ENCODE results near the gene NAALADL1. TPM values are rescaled to one million over a fixed set of nuclear protein-coding genes. Genes with fewer than 3 reads are reported as not detected.
A peak's percentile ranks its signal among the peaks of the same experiment; 100 is the strongest.

NAALADL1 gene
- total and polyA plus RNA-seq, 2 of the 4 experiments (the other 2 are of a cell fraction) = 3.8 to 5.8 TPM

DNA sequence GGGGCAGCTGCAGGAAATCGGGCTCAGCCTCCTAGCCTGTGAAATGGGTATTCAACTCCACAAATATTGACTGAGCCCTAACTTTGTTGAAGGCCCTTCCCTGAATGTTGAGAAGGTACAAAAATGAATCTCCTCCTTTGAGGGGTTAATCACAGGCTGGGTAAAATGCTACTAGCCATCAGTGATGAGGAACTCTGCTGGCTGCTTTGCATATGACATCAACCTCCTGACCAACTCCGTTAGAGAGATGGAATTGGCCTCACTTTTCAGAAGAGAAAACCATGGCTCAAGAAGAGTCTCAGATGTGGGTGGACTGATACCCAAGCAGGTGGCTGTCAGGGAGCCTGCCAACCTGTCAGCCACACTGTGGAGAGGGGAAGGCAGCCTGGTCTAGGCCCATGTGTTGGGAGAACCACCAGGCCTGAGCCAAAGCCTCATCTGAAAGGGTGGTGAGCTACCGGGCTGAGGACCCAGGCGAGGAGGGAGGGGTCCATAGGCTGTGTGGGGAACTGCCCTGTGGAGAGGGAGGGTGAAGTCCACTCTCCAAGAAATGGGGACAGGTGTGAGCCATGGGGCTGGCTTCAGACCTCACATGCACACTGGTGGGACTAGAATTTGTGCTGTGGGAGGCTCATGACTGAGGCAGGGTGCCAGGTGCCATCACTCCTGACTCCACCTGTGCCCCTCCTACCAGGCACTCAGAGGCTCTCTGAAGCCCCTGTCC lies 13.7 kb upstream of the NAALADL1 start:
- H4K5ac ChIP-seq (ENCODE audit: low read depth, low read length) = no peak overlapping the region
- no peak for DNase-seq
- no peak overlapping the region for H3K4me2 ChIP-seq (ENCODE audit: low read depth, low read length)
- in situ Hi-C loops (cut with MboI; ENCODE audit: low sequenced_read_pairs) (no loop called here), dilution Hi-C loops (cut with HindIII; ENCODE audit: low sequenced_read_pairs, unreplicated experiment) (no loop called here), intact Hi-C loops (cut with micrococcal nuclease) (no loop called here)
- ChIA-PET POLR2A (ENCODE audit: unreplicated experiment) (no interaction called here), CTCF (no interaction called here)
- no peaks in the 10 kb centered on the region for H3K4me1 ChIP-seq (ENCODE audit: control insufficient read depth, insufficient read depth, low read length)
- no peak overlapping the region for H4K91ac ChIP-seq (ENCODE audit: insufficient read depth, low read depth, low read length)
- BruUV-seq (replicated peaks) = no TSS peak
- H3K9ac ChIP-seq (ENCODE audit: low read depth, low read length) = no peak overlapping the region
- H3K27ac ChIP-seq (ENCODE audit: insufficient read depth, low read length) = no peak overlapping the region
- H2BK20ac ChIP-seq (ENCODE audit: low read depth, low read length) = no peak overlapping the region
- no peaks in the 10 kb centered on the region for H3K9me3 ChIP-seq (ENCODE audit: control insufficient read depth, insufficient read depth, low read length)
- H3K56ac ChIP-seq (ENCODE audit: extremely low read depth, insufficient read depth, low read length) = no peak overlapping the region
- H3K4ac ChIP-seq (ENCODE audit: low read depth, low read length) = no peak overlapping the region
- H3K27me3 ChIP-seq (ENCODE audit: control insufficient read depth, insufficient read depth, low read length) = no peaks in the 10 kb centered on the region
- H3K79me1 ChIP-seq (ENCODE audit: low read depth in 1 of 2, low read length in 2 of 2) = peaks cover 0 to 6% of the 10 kb centered on the region in 2 experiments; a peak in 1 of 4 replicates
- H3K9me1 ChIP-seq (ENCODE audit: insufficient read depth, low read length) = no peaks in the 10 kb centered on the region; the same call in 1 of the 2 replicates
- no peak for ATAC-seq (ENCODE audit: low read depth)
- no peak overlapping the region for H2BK15ac ChIP-seq (ENCODE audit: low read depth, low read length)
- H2BK120ac ChIP-seq (ENCODE audit: low read depth, low read length) = no peak overlapping the region
- H4K20me1 ChIP-seq (ENCODE audit: insufficient read depth, low read length) = no peaks in the 10 kb centered on the region
- no peak overlapping the region for H2AK5ac ChIP-seq (ENCODE audit: low read depth, low read length)
- no peak overlapping the region for H3K18ac ChIP-seq (ENCODE audit: low read depth, low read length)
- no peak overlapping the region for H2AFZ ChIP-seq (replicated peaks; ENCODE audit: low read length, poor library complexity)
- no peaks in the 10 kb centered on the region; the same call in none of the 2 replicates for H3K36me3 ChIP-seq (ENCODE audit: control insufficient read depth, insufficient read depth, low read length)
- no peak overlapping the region for H4K8ac ChIP-seq (ENCODE audit: low read depth in 2 of 2, low read length in 2 of 2)
- H2AK9ac ChIP-seq (replicated peaks; ENCODE audit: low read depth, low read length, poor library complexity) = peak overlapping the region; percentile 42
- WGBS, 2 experiments (ENCODE audit: extremely low coverage in 2 of 2, insufficient read length in 1 of 2) = no CpG with 5 or more reads among the region's 4 CpGs
- H3K4me3 ChIP-seq (ENCODE audit: insufficient read depth, low read depth, low read length) = no peak overlapping the region
- no peak overlapping the region for H2BK5ac ChIP-seq (ENCODE audit: low read depth, low read length, poor library complexity, severe bottlenecking)
- TF ChIP-seq FOS (IDR thresholded peaks at IDR 0.05; ENCODE audit: low read depth, low read length) (no peak), ELK1 (IDR thresholded peaks at IDR 0.05; ENCODE audit: borderline replicate concordance, low read depth, low read length) (no peak), RAD21 (IDR thresholded peaks at IDR 0.05; ENCODE audit: low read length) (no peak), CHD1 (IDR thresholded peaks at IDR 0.05; ENCODE audit: low read depth, low read length) (no peak), MXI1 (IDR thresholded peaks at IDR 0.05; ENCODE audit: borderline replicate concordance, low read depth, low read length) (no peak), CEBPB (IDR thresholded peaks at IDR 0.05; ENCODE audit: low read depth, low read length) (no peak), SMC3 (IDR thresholded peaks at IDR 0.05; ENCODE audit: low read depth, low read length) (no peak), BHLHE40 (IDR thresholded peaks at IDR 0.05; ENCODE audit: low read depth, low read length) (no peak), CTCF (conservative IDR thresholded peaks at IDR 0.05; ENCODE audit: low read depth, low read length) (no peak), MAFK (IDR thresholded peaks at IDR 0.05; ENCODE audit: low read depth, low read length) (no peak), POLR2A (IDR thresholded peaks at IDR 0.05; ENCODE audit: low read depth, low read length) (no peak), NFE2L2 (IDR thresholded peaks at IDR 0.05; ENCODE audit: low read depth, low read length) (no peak), MAZ (IDR thresholded peaks at IDR 0.05; ENCODE audit: borderline replicate concordance, low read depth, low read length) (no peak), RCOR1 (IDR thresholded peaks at IDR 0.05; ENCODE audit: insufficient replicate concordance, low read length) (no peak), RFX5 (IDR thresholded peaks at IDR 0.05; ENCODE audit: low read depth, low read length) (no peak), USF2 (IDR thresholded peaks at IDR 0.05; ENCODE audit: low read depth, low read length) (no peak)
- no peak overlapping the region for H3K23ac ChIP-seq (ENCODE audit: low read depth, low read length)
- no peak overlapping the region for H3K14ac ChIP-seq (replicated peaks; ENCODE audit: low read depth, low read length)
